Measurements from ENCODE around the gene ZNF445.
"Not testable (repeated sequence)": the region's sequence is repeated elsewhere in the genome, so short reads cannot be mapped to it uniquely, and the experiment has no call there.

The ZNF445 gene

GRCh38 chr3:44467241-44467640 is 10.2 kb downstream of the ZNF445 start:
- Histone ChIP-seq H2AFZ (ENCODE audit: low read length) (no peak overlapping the region), H3K4me3 (ENCODE audit: low read length, poor library complexity, severe bottlenecking) (no peak overlapping the region), H4K20me1 (ENCODE audit: insufficient read depth, low read length, poor library complexity, severe bottlenecking) (peaks cover 27% of the 10 kb centered on the region), H3K9ac (ENCODE audit: low read depth, low read length, poor library complexity, severe bottlenecking) (no peak overlapping the region), H3K9me2 (replicated peaks; ENCODE audit: low read depth, low read length) (no peaks in the 10 kb centered on the region), H3K36me3 (ENCODE audit: insufficient read depth, low read length) (peaks cover 34% of the 10 kb centered on the region; the same call in 1 of the 2 replicates), H3F3A (ENCODE audit: low read depth) (no peaks in the 10 kb centered on the region), H3K4me1 (ENCODE audit: insufficient read depth, low read length, poor library complexity, severe bottlenecking) (peaks cover 14% of the 10 kb centered on the region), H3K79me2 (ENCODE audit: insufficient read depth, low read length) (peaks cover 40% of the 10 kb centered on the region), H3K27me3 (ENCODE audit: insufficient read depth, low read length, poor library complexity, severe bottlenecking) (no peaks in the 10 kb centered on the region), H3K4me2 (ENCODE audit: low read depth, low read length, poor library complexity, severe bottlenecking) (no peak overlapping the region), H3K9me3 (ENCODE audit: insufficient read depth, low read depth, low read length) (no peaks in the 10 kb centered on the region)
- no peak for TF ChIP-seq EZH2phosphoT487 (IDR thresholded peaks at IDR 0.05; ENCODE audit: borderline replicate concordance)
- TF ChIP-seq CTCF (conservative IDR thresholded peaks at IDR 0.05; ENCODE audit: low read length), result no peak

- H3K4me2 ChIP-seq (ENCODE audit: low read depth, low read length, poor library complexity, severe bottlenecking); H3K9me2 ChIP-seq (replicated peaks; ENCODE audit: low read depth, low read length); H3K9me3 ChIP-seq (ENCODE audit: insufficient read depth, low read depth, low read length); H3F3A ChIP-seq (ENCODE audit: low read depth); H3K4me3 ChIP-seq (ENCODE audit: low read length, poor library complexity, severe bottlenecking); H4K20me1 ChIP-seq (ENCODE audit: insufficient read depth, low read length, poor library complexity, severe bottlenecking); H3K9ac ChIP-seq (ENCODE audit: low read depth, low read length, poor library complexity, severe bottlenecking); H3K27me3 ChIP-seq (ENCODE audit: insufficient read depth, low read length, poor library complexity, severe bottlenecking); H2AFZ ChIP-seq (ENCODE audit: low read length); H3K4me1 ChIP-seq (ENCODE audit: insufficient read depth, low read length, poor library complexity, severe bottlenecking): not testable (repeated sequence)
- peaks cover 17% of the 10 kb centered on the region for H3K79me2 ChIP-seq (ENCODE audit: insufficient read depth, low read length)
- H3K36me3 ChIP-seq (ENCODE audit: insufficient read depth, low read length), result peaks cover 39% of the 10 kb centered on the region
These were observed 12.6 kb downstream of the ZNF445 start for GRCh38 chr3:44464920-44465319.

GRCh38 chr3:44464509-44464908 is 13.0 kb downstream of the ZNF445 start:
- TF ChIP-seq CTCF (conservative IDR thresholded peaks at IDR 0.05; ENCODE audit: low read length), result no peak
- no peak for TF ChIP-seq EZH2phosphoT487 (IDR thresholded peaks at IDR 0.05; ENCODE audit: borderline replicate concordance)
- Histone ChIP-seq H3K36me3 (ENCODE audit: insufficient read depth, low read length) (peaks cover 37% of the 10 kb centered on the region), H3K9me2 (replicated peaks; ENCODE audit: low read depth, low read length) (no peaks in the 10 kb centered on the region), H3F3A (ENCODE audit: low read depth) (no peaks in the 10 kb centered on the region), H4K20me1 (ENCODE audit: insufficient read depth, low read length, poor library complexity, severe bottlenecking) (peaks cover 6% of the 10 kb centered on the region), H3K79me2 (ENCODE audit: insufficient read depth, low read length) (peaks cover 13% of the 10 kb centered on the region), H3K4me2 (ENCODE audit: low read depth, low read length, poor library complexity, severe bottlenecking) (no peak overlapping the region), H3K4me3 (ENCODE audit: low read length, poor library complexity, severe bottlenecking) (no peak overlapping the region), H3K27me3 (ENCODE audit: insufficient read depth, low read length, poor library complexity, severe bottlenecking) (no peaks in the 10 kb centered on the region), H3K4me1 (ENCODE audit: insufficient read depth, low read length, poor library complexity, severe bottlenecking) (no peaks in the 10 kb centered on the region), H2AFZ (ENCODE audit: low read length) (no peak overlapping the region), H3K9ac (ENCODE audit: low read depth, low read length, poor library complexity, severe bottlenecking) (no peak overlapping the region), H3K9me3 (ENCODE audit: insufficient read depth, low read depth, low read length) (peaks cover 3% of the 10 kb centered on the region; the same call in 1 of the 2 replicates)

- H3K9me2 ChIP-seq (replicated peaks; ENCODE audit: low read depth, low read length); H3K9ac ChIP-seq (ENCODE audit: low read depth, low read length, poor library complexity, severe bottlenecking); H3K9me3 ChIP-seq (ENCODE audit: insufficient read depth, low read depth, low read length); H4K20me1 ChIP-seq (ENCODE audit: insufficient read depth, low read length, poor library complexity, severe bottlenecking); H3K27me3 ChIP-seq (ENCODE audit: insufficient read depth, low read length, poor library complexity, severe bottlenecking); H3F3A ChIP-seq (ENCODE audit: low read depth); H3K4me2 ChIP-seq (ENCODE audit: low read depth, low read length, poor library complexity, severe bottlenecking); H3K4me1 ChIP-seq (ENCODE audit: insufficient read depth, low read length, poor library complexity, severe bottlenecking); H3K4me3 ChIP-seq (ENCODE audit: low read length, poor library complexity, severe bottlenecking); H2AFZ ChIP-seq (ENCODE audit: low read length); H3K79me2 ChIP-seq (ENCODE audit: insufficient read depth, low read length): not testable (repeated sequence)
- peaks cover 52% of the 10 kb centered on the region for H3K36me3 ChIP-seq (ENCODE audit: insufficient read depth, low read length)
These were observed 17.4 kb downstream of the ZNF445 start for GRCh38 chr3:44460050-44460449.
